ENCODE results near the gene USP17L28. TPM values are rescaled to one million over a fixed set of nuclear protein-coding genes. Genes with fewer than 3 reads are reported as not detected.
A peak's percentile ranks its signal among the peaks of the same experiment; 100 is the strongest.
"Not testable (repeated sequence)": the region's sequence is repeated elsewhere in the genome, so short reads cannot be mapped to it uniquely, and the experiment has no call there.

The USP17L28 gene
- total RNA-seq, 1 donor from 2014 or later = not detected

DNA sequence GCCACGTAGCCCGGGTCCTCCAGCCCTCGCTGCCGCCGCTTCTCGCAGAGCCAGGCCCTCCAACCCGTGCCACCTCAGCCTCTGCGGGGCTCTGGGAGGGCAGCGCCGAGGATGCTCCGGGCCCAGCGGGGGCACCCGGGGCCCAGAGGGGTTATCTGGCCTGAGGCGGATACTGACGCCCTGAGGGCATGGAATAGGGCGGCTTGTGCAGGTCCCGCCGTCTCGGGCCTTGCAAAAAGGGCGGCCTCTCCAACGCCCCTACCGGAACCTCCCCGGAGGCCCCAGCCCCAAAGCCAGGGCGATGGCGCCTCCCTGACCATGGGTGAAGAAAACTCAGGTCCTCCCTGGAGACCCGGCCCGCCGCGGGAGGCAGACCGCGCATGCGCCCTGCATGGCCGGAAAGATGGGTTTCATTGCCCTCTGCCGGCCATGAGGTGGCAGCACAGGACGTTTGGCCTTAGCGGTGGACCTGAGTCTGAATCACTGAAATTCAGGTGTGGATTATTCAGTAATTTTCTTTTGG, 32.4 kb downstream of the USP17L28 start:
- not testable (repeated sequence) for H3K36me3 Mint-ChIP-seq (ENCODE audit: low read depth, unreplicated experiment); H3K27ac Mint-ChIP-seq (ENCODE audit: unreplicated experiment); H3K9me3 Mint-ChIP-seq (ENCODE audit: unreplicated experiment); H3K27me3 Mint-ChIP-seq (ENCODE audit: unreplicated experiment); H3K4me1 Mint-ChIP-seq (ENCODE audit: unreplicated experiment); H3K4me3 Mint-ChIP-seq (ENCODE audit: unreplicated experiment)
- TF ChIP-seq, protein P1, sequence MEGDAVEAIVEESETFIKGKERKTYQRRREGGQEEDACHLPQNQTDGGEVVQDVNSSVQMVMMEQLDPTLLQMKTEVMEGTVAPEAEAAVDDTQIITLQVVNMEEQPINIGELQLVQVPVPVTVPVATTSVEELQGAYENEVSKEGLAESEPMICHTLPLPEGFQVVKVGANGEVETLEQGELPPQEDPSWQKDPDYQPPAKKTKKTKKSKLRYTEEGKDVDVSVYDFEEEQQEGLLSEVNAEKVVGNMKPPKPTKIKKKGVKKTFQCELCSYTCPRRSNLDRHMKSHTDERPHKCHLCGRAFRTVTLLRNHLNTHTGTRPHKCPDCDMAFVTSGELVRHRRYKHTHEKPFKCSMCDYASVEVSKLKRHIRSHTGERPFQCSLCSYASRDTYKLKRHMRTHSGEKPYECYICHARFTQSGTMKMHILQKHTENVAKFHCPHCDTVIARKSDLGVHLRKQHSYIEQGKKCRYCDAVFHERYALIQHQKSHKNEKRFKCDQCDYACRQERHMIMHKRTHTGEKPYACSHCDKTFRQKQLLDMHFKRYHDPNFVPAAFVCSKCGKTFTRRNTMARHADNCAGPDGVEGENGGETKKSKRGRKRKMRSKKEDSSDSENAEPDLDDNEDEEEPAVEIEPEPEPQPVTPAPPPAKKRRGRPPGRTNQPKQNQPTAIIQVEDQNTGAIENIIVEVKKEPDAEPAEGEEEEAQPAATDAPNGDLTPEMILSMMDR (IDR thresholded peaks at IDR 0.05; ENCODE audit: unreplicated experiment) = peak; percentile 78
- peak; percentile 71 for DNase-seq (ENCODE audit: low spot score)

DNA sequence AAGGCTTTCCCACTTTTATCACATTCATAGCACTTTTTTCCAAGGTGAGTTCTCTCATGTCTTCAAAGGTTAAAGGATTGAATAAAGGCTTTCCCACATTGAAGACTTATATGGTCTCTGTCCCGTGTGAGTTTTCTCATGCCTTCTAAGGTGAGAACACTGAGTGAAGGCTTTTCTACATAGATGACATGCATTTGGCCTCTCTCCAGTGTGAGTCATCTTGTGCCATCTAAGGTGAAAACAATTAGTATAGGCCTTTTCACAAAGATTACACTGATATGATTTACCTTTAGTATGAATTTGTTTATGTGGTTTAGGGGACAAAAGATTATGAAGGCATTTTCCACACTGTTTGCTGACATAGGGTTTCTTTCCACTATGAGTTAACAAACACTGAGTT, 35.4 kb downstream of the USP17L28 start:
- H3K9me3 Mint-ChIP-seq (ENCODE audit: unreplicated experiment) = no peaks in the 10 kb centered on the region

DNA sequence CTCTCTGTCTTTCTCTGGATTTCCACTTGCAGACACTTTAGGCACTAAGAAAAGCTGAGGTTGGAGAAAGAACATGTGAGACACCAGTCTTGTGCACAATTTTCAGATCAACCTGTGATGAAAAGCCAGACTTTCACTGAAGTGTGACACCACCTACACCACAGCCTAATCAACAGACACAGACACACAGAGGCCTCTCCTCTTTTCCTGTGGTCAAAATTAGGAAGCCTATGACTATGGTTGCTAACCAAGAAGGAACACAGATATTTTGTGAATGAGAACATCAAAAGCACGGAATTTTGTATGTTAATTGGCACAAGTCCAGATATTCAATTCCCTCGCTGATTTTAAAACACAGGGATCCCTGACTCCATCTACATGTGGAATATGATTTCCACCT, 40.3 kb downstream of the USP17L28 start:
- not testable (repeated sequence) for H3K4me1 Mint-ChIP-seq (ENCODE audit: unreplicated experiment); DNase-seq (ENCODE audit: low spot score); H3K9me3 Mint-ChIP-seq (ENCODE audit: unreplicated experiment); H3K27ac Mint-ChIP-seq (ENCODE audit: unreplicated experiment); H3K27me3 Mint-ChIP-seq (ENCODE audit: unreplicated experiment); H3K36me3 Mint-ChIP-seq (ENCODE audit: low read depth, unreplicated experiment); H3K4me3 Mint-ChIP-seq (ENCODE audit: unreplicated experiment)

More for the DNA sequence above, 35.4 kb downstream of the USP17L28 start:
- Mint-ChIP-seq H3K27ac (ENCODE audit: unreplicated experiment) (no peak overlapping the region), H3K4me1 (ENCODE audit: unreplicated experiment) (no peaks in the 10 kb centered on the region), H3K27me3 (ENCODE audit: unreplicated experiment) (no peaks in the 10 kb centered on the region), H3K36me3 (ENCODE audit: low read depth, unreplicated experiment) (no peaks in the 10 kb centered on the region), H3K4me3 (ENCODE audit: unreplicated experiment) (no peak overlapping the region)
- no peak for DNase-seq (ENCODE audit: low spot score)
- TF ChIP-seq, protein P1 (IDR thresholded peaks at IDR 0.05; ENCODE audit: unreplicated experiment) = no peak

Other genes with a start within 250 kb of the USP17L28 start
- not detected for gene FAM90A26, start 178.5 kb upstream of the USP17L28 start, total RNA-seq (ENCODE audit: unreplicated experiment)
- not detected for gene USP17L10, start 138.2 kb upstream of the USP17L28 start, total RNA-seq (ENCODE audit: unreplicated experiment)
- not detected for gene USP17L11, start 133.5 kb upstream of the USP17L28 start, total RNA-seq (ENCODE audit: unreplicated experiment)
- not detected for gene USP17L12, start 128.7 kb upstream of the USP17L28 start, total RNA-seq (ENCODE audit: unreplicated experiment)
- not detected for gene USP17L13, start 124.0 kb upstream of the USP17L28 start, total RNA-seq (ENCODE audit: unreplicated experiment)
- gene USP17L15, start 114.5 kb upstream of the USP17L28 start, total RNA-seq (ENCODE audit: unreplicated experiment) = not detected
- gene USP17L17, start 105.0 kb upstream of the USP17L28 start, total RNA-seq (ENCODE audit: unreplicated experiment) = not detected
- gene USP17L18, start 100.3 kb upstream of the USP17L28 start, total RNA-seq (ENCODE audit: unreplicated experiment) = not detected
- not detected for gene USP17L19, start 95.5 kb upstream of the USP17L28 start, total RNA-seq (ENCODE audit: unreplicated experiment)
- not detected for gene USP17L20, start 90.8 kb upstream of the USP17L28 start, total RNA-seq (ENCODE audit: unreplicated experiment)
- gene USP17L21, start 86.0 kb upstream of the USP17L28 start, total RNA-seq (ENCODE audit: unreplicated experiment) = not detected
- not detected for gene USP17L22, start 81.3 kb upstream of the USP17L28 start, total RNA-seq (ENCODE audit: unreplicated experiment)
- gene USP17L24, start 23.7 kb upstream of the USP17L28 start, total RNA-seq (ENCODE audit: unreplicated experiment) = not detected
- not detected for gene USP17L25, start 19.0 kb upstream of the USP17L28 start, total RNA-seq (ENCODE audit: unreplicated experiment)
- gene USP17L26, start 14.2 kb upstream of the USP17L28 start, total RNA-seq (ENCODE audit: unreplicated experiment) = not detected
- gene USP17L5, start 9.5 kb upstream of the USP17L28 start, total RNA-seq (ENCODE audit: unreplicated experiment) = not detected
- not detected for gene USP17L27, start 4.7 kb upstream of the USP17L28 start, total RNA-seq (ENCODE audit: unreplicated experiment)
- not detected for gene USP17L29, start 4.7 kb downstream of the USP17L28 start, total RNA-seq (ENCODE audit: unreplicated experiment)
- not detected for gene USP17L30, start 14.2 kb downstream of the USP17L28 start, total RNA-seq (ENCODE audit: unreplicated experiment)
- not detected for gene DEFB131A, start 95.5 kb downstream of the USP17L28 start, total RNA-seq (ENCODE audit: unreplicated experiment)